HFFc6 (cell line): Measurements from ENCODE around the gene C18orf63. TPM values are rescaled to one million over a fixed set of nuclear protein-coding genes. Genes with fewer than 3 reads are reported as not detected.

ENCODE experiments used
- DNase-seq: peaks from one replicate; pipeline ENCODE4 v3.0.0-alpha.2; 2018
- H3K27ac Mint-ChIP-seq: 2 replicates; pipeline ENCODE4 v1.8.0; 2020; ENCODE audit warnings: mild to moderate bottlenecking, mixed read lengths
- H3K27me3 Mint-ChIP-seq: 2 replicates; pipeline ENCODE4 v1.8.0; 2021; ENCODE audit warnings: mild to moderate bottlenecking, moderate library complexity, mixed read lengths; ENCODE audit not compliant: insufficient read depth
- H3K36me3 Mint-ChIP-seq: 2 replicates; pipeline ENCODE4 v1.8.0; 2021; ENCODE audit warnings: low read depth, mixed read lengths
- H3K4me1 Mint-ChIP-seq: 2 replicates; pipeline ENCODE4 v1.8.0; 2020; ENCODE audit warnings: low read depth, mixed read lengths
- H3K4me3 Mint-ChIP-seq: 2 replicates; pipeline ENCODE4 v1.8.0; 2020; ENCODE audit warnings: mild to moderate bottlenecking, moderate library complexity, mixed read lengths
- H3K9me3 Mint-ChIP-seq: 2 replicates; pipeline ENCODE4 v1.8.0; 2020; ENCODE audit warnings: mild to moderate bottlenecking, mixed read lengths
- total RNA-seq, 6 experiments: library from RNA; stranded (reverse); fragmentation: NEBNext Ultra II Directional; extraction: Animal tissue kit (Norgen Biotek cat#: 25700); gene quantifications; 2 replicates in 1 of 6; 3 replicates in 5 of 6; pipeline ENCODE4 v1.2.3, GENCODE V29; 2021
- TF ChIP-seq, protein P1 (sequence below): fragments of 200-600 bp; sonication (generic); IDR thresholded peaks from 2 replicates; pipeline ENCODE4 v1.5.0; 2021; ENCODE audit warnings: antibody characterized with exemption, mild to moderate bottlenecking

C18orf63 gene
- total RNA-seq, 6 experiments from 2014 or later, result not detected

DNA sequence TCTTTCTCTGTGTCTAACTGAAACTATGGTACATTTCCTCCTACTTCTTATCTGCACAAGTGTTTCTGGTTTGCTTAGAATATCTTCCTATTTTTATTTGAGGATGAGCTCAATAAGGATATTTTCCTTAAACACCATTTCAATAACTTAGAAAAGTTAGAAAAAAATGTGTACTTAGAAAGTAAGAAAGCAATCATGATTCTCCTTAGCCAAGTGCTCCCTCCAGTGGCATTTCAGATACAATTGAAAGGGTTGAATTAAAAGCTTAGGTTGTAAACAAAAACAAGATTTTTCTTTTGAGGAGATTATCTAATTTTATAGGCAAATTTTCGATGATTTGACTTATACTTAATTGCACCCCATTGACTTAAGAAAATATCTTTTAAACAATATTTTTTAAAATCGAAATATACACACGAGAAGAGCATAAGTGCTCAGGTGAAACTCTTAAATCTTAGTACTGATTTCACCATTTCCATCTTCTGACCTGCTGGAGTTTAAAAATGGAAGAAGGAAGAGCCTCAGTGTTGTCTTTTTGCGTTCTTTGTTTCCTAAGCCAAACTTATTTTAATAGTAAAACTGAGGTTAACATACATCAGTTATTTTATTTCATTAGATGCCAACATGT is 26.9 kb downstream of the C18orf63 start:
- peaks cover 8% of the 10 kb centered on the region for H3K4me1 Mint-ChIP-seq
- H3K27ac Mint-ChIP-seq, result no peak overlapping the region
- no peaks in the 10 kb centered on the region for H3K36me3 Mint-ChIP-seq
- no peaks in the 10 kb centered on the region for H3K9me3 Mint-ChIP-seq
- H3K27me3 Mint-ChIP-seq, result peaks cover 3% of the 10 kb centered on the region
- no peak overlapping the region for H3K4me3 Mint-ChIP-seq
- DNase-seq, result peak; percentile 58
- TF ChIP-seq, protein P1, sequence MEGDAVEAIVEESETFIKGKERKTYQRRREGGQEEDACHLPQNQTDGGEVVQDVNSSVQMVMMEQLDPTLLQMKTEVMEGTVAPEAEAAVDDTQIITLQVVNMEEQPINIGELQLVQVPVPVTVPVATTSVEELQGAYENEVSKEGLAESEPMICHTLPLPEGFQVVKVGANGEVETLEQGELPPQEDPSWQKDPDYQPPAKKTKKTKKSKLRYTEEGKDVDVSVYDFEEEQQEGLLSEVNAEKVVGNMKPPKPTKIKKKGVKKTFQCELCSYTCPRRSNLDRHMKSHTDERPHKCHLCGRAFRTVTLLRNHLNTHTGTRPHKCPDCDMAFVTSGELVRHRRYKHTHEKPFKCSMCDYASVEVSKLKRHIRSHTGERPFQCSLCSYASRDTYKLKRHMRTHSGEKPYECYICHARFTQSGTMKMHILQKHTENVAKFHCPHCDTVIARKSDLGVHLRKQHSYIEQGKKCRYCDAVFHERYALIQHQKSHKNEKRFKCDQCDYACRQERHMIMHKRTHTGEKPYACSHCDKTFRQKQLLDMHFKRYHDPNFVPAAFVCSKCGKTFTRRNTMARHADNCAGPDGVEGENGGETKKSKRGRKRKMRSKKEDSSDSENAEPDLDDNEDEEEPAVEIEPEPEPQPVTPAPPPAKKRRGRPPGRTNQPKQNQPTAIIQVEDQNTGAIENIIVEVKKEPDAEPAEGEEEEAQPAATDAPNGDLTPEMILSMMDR, result peak; percentile 84

DNA sequence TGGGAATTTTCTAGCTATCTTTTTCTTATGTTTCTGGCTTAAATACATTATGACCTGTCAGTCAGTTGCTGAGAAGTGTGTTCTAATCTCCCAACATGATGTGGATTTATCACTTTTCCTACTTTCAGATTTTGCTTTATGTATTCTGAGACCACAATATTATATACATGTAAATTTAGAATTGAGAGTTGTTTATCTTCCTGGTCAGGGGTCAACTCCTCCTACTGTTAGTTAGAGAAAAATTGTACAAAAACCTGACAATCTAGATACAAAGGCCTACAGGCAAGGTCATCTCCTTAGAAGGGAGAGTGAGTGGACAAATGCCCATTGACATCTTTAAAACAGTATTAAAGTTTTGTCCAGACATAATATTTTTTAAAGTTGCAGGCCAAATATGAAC is 30.6 kb downstream of the C18orf63 start:
- no peak overlapping the region for H3K4me3 Mint-ChIP-seq
- TF ChIP-seq, protein P1, result no peak
- peaks cover 6% of the 10 kb centered on the region for H3K4me1 Mint-ChIP-seq
- no peaks in the 10 kb centered on the region for H3K36me3 Mint-ChIP-seq
- peaks cover 2% of the 10 kb centered on the region; the same call in 1 of the 2 replicates for H3K27me3 Mint-ChIP-seq
- DNase-seq, result no peak
- H3K9me3 Mint-ChIP-seq, result no peaks in the 10 kb centered on the region
- H3K27ac Mint-ChIP-seq, result no peak overlapping the region

DNA sequence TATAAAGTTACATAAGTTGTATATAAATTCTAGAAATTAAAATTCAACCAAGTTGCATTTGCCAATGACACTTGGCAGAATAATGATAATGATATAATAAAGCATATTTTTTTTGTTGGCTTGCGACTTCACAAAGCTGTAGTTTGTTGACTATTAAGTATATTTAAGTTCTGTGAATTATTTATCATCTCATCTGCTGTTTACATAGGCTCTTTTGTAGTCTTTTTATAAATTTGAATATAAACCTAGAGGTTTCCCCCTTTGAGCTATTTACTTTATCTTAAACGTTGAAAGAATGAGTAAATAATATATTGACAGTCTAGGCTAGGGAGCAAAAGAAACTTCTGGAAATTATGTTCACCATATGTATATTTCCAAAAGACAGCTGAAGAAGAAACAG is 32.9 kb downstream of the C18orf63 start:
- DNase-seq, result no peak
- TF ChIP-seq, protein P1, result no peak
- Mint-ChIP-seq H3K27me3 (peaks cover 2% of the 10 kb centered on the region; the same call in 1 of the 2 replicates), H3K36me3 (no peaks in the 10 kb centered on the region), H3K27ac (no peak overlapping the region), H3K4me1 (peaks cover 15% of the 10 kb centered on the region), H3K9me3 (no peaks in the 10 kb centered on the region), H3K4me3 (no peak overlapping the region)

DNA sequence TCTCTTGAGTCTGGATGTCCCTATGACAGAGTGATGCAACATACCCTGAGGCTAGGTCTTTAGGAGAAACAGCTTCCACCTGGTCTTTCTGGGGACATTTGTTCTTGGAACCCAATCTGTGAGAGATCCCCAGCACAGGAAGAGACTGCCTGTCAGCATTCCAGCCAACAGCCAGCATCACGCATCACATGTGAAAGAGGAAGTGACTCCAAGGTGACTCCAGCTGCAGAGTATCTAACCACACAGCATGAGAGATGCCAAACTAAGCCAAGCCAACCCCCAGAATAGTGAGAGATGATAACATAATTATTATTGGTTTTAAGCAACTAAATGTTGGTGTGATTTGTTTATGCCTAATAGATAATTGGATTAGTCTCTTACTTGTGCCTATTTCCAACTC is 35.7 kb downstream of the C18orf63 start:
- no peaks in the 10 kb centered on the region for H3K9me3 Mint-ChIP-seq
- TF ChIP-seq, protein P1, result no peak
- no peaks in the 10 kb centered on the region for H3K36me3 Mint-ChIP-seq
- peaks cover 9% of the 10 kb centered on the region; the same call in 1 of the 2 replicates for H3K27me3 Mint-ChIP-seq
- H3K27ac Mint-ChIP-seq, result peak overlapping the region; percentile 44; the same call in 1 of the 2 replicates
- H3K4me1 Mint-ChIP-seq, result peaks cover 15% of the 10 kb centered on the region
- H3K4me3 Mint-ChIP-seq, result no peak overlapping the region
- DNase-seq, result peak; percentile 69

DNA sequence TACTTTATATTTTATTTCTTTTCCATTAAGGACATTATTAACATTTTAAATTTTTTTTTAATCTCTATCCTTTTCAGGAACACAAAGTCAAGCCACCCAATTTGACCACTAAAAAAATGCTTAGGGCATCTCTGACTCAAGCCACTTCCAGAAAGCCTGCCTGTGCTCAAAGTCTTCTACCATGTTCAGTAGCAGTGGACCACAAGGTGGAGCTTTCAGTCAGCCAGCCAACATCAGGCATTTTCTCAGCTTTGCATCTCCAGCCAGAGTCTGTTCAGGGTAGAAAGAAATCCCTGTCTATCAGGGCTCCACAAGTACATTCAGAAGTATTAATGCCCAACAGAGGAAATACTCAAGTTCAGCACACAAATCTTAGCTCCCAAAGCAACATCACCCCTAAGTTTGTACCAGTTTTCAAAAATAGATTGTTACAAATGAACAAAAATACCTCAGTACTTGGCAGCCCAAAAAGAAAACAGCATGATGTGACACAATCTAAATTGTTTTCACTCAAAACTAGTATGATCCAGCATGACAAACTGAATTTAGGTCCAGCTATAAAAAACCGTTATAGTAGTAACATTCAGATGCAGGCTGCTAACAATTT is 37.6 kb downstream of the C18orf63 start:
- peak; percentile 79 for DNase-seq
- no peaks in the 10 kb centered on the region for H3K9me3 Mint-ChIP-seq
- H3K4me1 Mint-ChIP-seq, result peaks cover 15% of the 10 kb centered on the region
- no peak overlapping the region for H3K4me3 Mint-ChIP-seq
- H3K27me3 Mint-ChIP-seq, result peaks cover 16% of the 10 kb centered on the region; the same call in 1 of the 2 replicates
- no peak overlapping the region for H3K27ac Mint-ChIP-seq
- no peaks in the 10 kb centered on the region for H3K36me3 Mint-ChIP-seq
- TF ChIP-seq, protein P1, result peak; percentile 83
